NCI-H2227 treated with DMSO at 0.1 percent for 48 hours (cell line): ENCODE data around the gene KCNMA1.
"Not testable (repeated sequence)": the region's sequence is repeated elsewhere in the genome, so short reads cannot be mapped to it uniquely, and the experiment has no call there.

ENCODE experiments used
- DNase-seq: peaks from one replicate; lab custom pipeline; 2025; lab: John Stamatoyannopoulos, UW

Gene KCNMA1

GRCh38 chr10:77603534-77603927 lies 34.1 kb downstream of the KCNMA1 start:
- no peak for DNase-seq

GRCh38 chr10:77602913-77603533 lies 34.6 kb downstream of the KCNMA1 start:
- DNase-seq = no peak

GRCh38 chr10:77602231-77602912 lies 35.2 kb downstream of the KCNMA1 start:
- DNase-seq = no peak

- no peak for DNase-seq
These were observed 36.1 kb downstream of the KCNMA1 start for GRCh38 chr10:77601488-77601887.

- DNase-seq = peak; percentile 7
These were observed 37.0 kb downstream of the KCNMA1 start for GRCh38 chr10:77600640-77601039.

GRCh38 chr10:77599651-77600050 lies 38.0 kb downstream of the KCNMA1 start:
- no peak for DNase-seq

GRCh38 chr10:77598606-77599005 lies 39.0 kb downstream of the KCNMA1 start:
- DNase-seq = no peak

GRCh38 chr10:77597560-77597959 lies 40.0 kb downstream of the KCNMA1 start:
- no peak for DNase-seq

GRCh38 chr10:77594471-77594783 lies 43.2 kb downstream of the KCNMA1 start:
- DNase-seq = no peak

- DNase-seq = no peak
These were observed 43.7 kb downstream of the KCNMA1 start for GRCh38 chr10:77593771-77594470.

GRCh38 chr10:77592946-77593636 lies 44.5 kb downstream of the KCNMA1 start:
- DNase-seq = no peak

- no peak for DNase-seq
These were observed 45.1 kb downstream of the KCNMA1 start for GRCh38 chr10:77592510-77592909.

GRCh38 chr10:77591238-77591880 lies 46.2 kb downstream of the KCNMA1 start:
- DNase-seq = no peak

GRCh38 chr10:77590344-77591237 lies 47.0 kb downstream of the KCNMA1 start:
- no peak for DNase-seq

GRCh38 chr10:77589703-77590102 lies 47.9 kb downstream of the KCNMA1 start:
- not testable (repeated sequence) for DNase-seq

GRCh38 chr10:77588886-77589285 lies 48.7 kb downstream of the KCNMA1 start:
- DNase-seq = no peak

- DNase-seq = no peak
These were observed 50.2 kb downstream of the KCNMA1 start for GRCh38 chr10:77587416-77587790.

GRCh38 chr10:77586719-77587415 lies 50.7 kb downstream of the KCNMA1 start:
- DNase-seq = no peak

GRCh38 chr10:77584938-77585337 lies 52.7 kb downstream of the KCNMA1 start:
- no peak for DNase-seq

- no peak for DNase-seq
These were observed 54.1 kb downstream of the KCNMA1 start for GRCh38 chr10:77583527-77583926.

GRCh38 chr10:77582710-77583115 lies 54.9 kb downstream of the KCNMA1 start:
- DNase-seq = no peak
